Calu3 (cell line): ENCODE results near the gene TSPAN17. TPM values are rescaled to one million over a fixed set of nuclear protein-coding genes. Genes with fewer than 3 reads are reported as not detected.

Experiments
- BruUV-seq: library from RNA; stranded (reverse); fragments of 400-500 nt; replicated peaks from 2 replicates; lab custom pipeline; 2021; lab: Mats Ljungman, UMichigan
- CTCF ChIA-PET: fragments of 300-600 bp; sonication (Branson Sonifier 250); formaldehyde crosslinking; loops from one replicate; lab custom pipeline; 2022; ENCODE audit warnings: antibody characterized with exemption; lab: Charles Lee
- DNase-seq: peaks from one replicate; pipeline ENCODE4 v3.0.0; 2022
- H3K27ac Mint-ChIP-seq: one replicate; pipeline ENCODE4 v1.8.0; 2022; ENCODE audit warnings: mixed read lengths; ENCODE audit not compliant: unreplicated experiment
- H3K27me3 Mint-ChIP-seq: one replicate; pipeline ENCODE4 v1.8.0; 2022; ENCODE audit warnings: mixed read lengths; ENCODE audit not compliant: unreplicated experiment
- H3K36me3 Mint-ChIP-seq: one replicate; pipeline ENCODE4 v1.8.0; 2022; ENCODE audit warnings: mild to moderate bottlenecking, moderate library complexity, mixed read lengths; ENCODE audit not compliant: insufficient read depth, unreplicated experiment
- H3K4me1 Mint-ChIP-seq: one replicate; pipeline ENCODE4 v1.8.0; 2022; ENCODE audit warnings: mild to moderate bottlenecking, low read depth, mixed read lengths; ENCODE audit not compliant: unreplicated experiment
- H3K4me3 Mint-ChIP-seq: one replicate; pipeline ENCODE4 v1.8.0; 2022; ENCODE audit warnings: mild to moderate bottlenecking, low read depth, moderate library complexity, mixed read lengths; ENCODE audit not compliant: unreplicated experiment
- H3K9me3 Mint-ChIP-seq: one replicate; pipeline ENCODE4 v1.8.0; 2022; ENCODE audit warnings: low read depth, mixed read lengths; ENCODE audit not compliant: unreplicated experiment
- intact Hi-C: fragments of 100-400 bp; cut with micrococcal nuclease; formaldehyde crosslinking; loops from one replicate; pipeline ENCODE4 v1.10.0; 2022; ENCODE audit not compliant: unreplicated experiment
- total RNA-seq: library from RNA; stranded (reverse); gene quantifications from 2 replicates; pipeline ENCODE4 v1.2.3, GENCODE V29; 2022
- TF ChIP-seq, protein P1 (sequence below): fragments of 200-600 bp; IDR thresholded peaks from one replicate; pipeline ENCODE4 v1.8.0; 2022; ENCODE audit warnings: antibody characterized with exemption; ENCODE audit not compliant: unreplicated experiment

The TSPAN17 gene
- total RNA-seq, 1 experiment from 2014 or later, result 67.7 TPM

DNA sequence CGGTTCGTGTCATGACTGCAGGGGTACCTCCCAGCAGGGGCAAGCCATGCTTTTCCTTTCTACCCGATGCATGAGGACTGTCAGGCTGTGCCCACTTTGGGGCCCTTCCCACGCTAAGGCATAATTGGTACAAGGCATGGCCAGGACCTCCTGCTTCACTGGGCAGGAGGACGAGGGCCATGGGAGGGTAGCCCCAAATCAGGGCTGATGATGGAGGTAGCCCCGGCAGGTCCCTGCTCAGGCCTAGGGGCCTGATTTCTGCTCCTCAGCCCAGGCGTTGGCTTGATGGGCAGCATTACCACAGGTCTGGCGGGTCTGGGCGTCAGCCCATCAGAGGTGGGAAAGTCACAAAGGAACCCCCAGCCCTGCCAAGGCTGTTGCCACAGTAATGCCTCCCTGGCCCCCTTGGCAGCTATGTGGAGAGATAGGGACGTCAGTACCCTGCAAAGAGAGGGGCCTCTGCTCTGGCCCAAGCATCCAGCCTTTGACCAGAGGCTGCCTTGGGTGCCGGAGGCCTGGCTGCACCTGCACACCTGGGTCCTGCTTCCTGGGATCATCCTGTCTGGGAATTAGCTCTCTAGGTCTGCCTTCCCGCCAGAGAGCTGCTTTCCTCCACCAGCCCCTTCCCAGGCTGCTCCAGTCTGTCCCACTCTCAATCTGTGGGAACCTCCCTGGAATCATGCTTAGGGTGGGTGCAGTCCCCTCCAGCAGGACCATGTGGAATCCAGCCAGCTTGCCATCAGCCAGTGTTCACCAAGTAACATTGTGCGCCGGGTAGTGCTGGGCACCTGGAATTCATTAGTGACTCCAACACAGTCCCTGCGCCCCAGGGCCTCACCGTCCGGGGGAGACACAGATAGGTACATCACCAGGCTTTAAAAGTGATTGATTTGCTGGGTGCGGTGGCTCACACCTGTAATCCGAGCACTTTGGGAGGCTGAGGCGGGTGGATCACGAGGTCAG is 15.4 kb downstream of the TSPAN17 start:
- Mint-ChIP-seq H3K4me1 (peaks cover 19% of the 10 kb centered on the region), H3K9me3 (no peaks in the 10 kb centered on the region), H3K27ac (no peak overlapping the region), H3K27me3 (peaks cover 42% of the 10 kb centered on the region), H3K36me3 (peaks cover 22% of the 10 kb centered on the region), H3K4me3 (no peak overlapping the region)
- TF ChIP-seq, protein P1, sequence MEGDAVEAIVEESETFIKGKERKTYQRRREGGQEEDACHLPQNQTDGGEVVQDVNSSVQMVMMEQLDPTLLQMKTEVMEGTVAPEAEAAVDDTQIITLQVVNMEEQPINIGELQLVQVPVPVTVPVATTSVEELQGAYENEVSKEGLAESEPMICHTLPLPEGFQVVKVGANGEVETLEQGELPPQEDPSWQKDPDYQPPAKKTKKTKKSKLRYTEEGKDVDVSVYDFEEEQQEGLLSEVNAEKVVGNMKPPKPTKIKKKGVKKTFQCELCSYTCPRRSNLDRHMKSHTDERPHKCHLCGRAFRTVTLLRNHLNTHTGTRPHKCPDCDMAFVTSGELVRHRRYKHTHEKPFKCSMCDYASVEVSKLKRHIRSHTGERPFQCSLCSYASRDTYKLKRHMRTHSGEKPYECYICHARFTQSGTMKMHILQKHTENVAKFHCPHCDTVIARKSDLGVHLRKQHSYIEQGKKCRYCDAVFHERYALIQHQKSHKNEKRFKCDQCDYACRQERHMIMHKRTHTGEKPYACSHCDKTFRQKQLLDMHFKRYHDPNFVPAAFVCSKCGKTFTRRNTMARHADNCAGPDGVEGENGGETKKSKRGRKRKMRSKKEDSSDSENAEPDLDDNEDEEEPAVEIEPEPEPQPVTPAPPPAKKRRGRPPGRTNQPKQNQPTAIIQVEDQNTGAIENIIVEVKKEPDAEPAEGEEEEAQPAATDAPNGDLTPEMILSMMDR, result no peak
- CTCF ChIA-PET, result interaction anchor here (1.3 kb wide), 1 partner anchor 90 kb away, joined by 4 read pairs; no protein-coding TSS in a partner anchor
- DNase-seq, result no peak
- BruUV-seq, result no TSS peak
- intact Hi-C loops, result loop anchor here (5.0 kb wide), 1 partner anchor 240 kb away; no protein-coding TSS in a partner anchor

DNA sequence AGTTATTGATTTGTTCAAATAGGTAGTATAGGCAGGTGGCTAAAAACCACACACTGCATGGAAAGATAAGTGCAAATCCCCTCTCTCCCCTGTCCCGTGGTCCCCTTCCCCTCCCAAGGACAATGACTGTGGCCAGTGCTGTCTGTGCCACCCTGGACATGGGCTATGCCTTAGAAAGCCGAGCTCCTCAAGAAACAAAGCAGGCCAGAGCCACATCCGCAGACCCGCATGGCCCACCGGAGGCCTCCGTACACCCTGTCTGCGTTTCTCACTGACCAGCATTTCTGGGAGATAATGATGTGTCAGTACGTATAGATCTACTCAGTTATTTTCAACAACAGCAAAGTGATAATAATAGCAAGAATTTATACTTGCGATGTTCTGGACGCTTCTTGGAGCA is 16.3 kb downstream of the TSPAN17 start:
- Mint-ChIP-seq H3K27ac (no peak overlapping the region), H3K4me1 (peaks cover 13% of the 10 kb centered on the region), H3K9me3 (no peaks in the 10 kb centered on the region), H3K4me3 (no peak overlapping the region), H3K36me3 (peaks cover 16% of the 10 kb centered on the region), H3K27me3 (peaks cover 51% of the 10 kb centered on the region)
- no TSS peak for BruUV-seq
- intact Hi-C loops, result loop anchor here (5.0 kb wide), 1 partner anchor 239 kb away; no protein-coding TSS in a partner anchor
- no peak for DNase-seq
- CTCF ChIA-PET, result no interaction called here
- TF ChIP-seq, protein P1, result no peak

DNA sequence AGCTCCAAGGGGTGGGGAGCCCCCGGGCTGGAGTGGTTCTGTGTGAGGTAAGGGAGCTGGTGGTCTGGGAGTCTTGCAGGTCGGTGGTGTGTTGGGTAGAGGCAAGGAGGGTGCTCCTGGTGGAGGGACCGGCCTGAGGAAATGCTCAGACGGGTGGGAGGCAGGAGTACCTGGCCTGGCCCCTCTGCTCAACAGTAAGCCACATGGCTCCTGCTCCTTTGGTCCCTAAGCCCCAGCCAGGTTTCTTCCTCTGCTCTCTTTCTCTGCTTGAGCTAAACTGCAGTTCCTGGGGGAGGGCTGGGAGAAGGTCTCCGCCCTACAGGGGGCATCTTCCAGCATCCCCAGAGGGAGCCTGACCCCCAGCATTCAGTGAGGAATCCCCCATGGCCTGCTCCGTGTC is 17.2 kb downstream of the TSPAN17 start:
- no peak for DNase-seq
- intact Hi-C loops, result loop anchor here (5.0 kb wide), 1 partner anchor 238 kb away; no protein-coding TSS in a partner anchor
- Mint-ChIP-seq H3K36me3 (peaks cover 8% of the 10 kb centered on the region), H3K27ac (no peak overlapping the region), H3K4me3 (no peak overlapping the region), H3K9me3 (no peaks in the 10 kb centered on the region), H3K27me3 (peaks cover 53% of the 10 kb centered on the region), H3K4me1 (peaks cover 4% of the 10 kb centered on the region)
- TF ChIP-seq, protein P1, result no peak
- no TSS peak for BruUV-seq
- CTCF ChIA-PET, result no interaction called here

DNA sequence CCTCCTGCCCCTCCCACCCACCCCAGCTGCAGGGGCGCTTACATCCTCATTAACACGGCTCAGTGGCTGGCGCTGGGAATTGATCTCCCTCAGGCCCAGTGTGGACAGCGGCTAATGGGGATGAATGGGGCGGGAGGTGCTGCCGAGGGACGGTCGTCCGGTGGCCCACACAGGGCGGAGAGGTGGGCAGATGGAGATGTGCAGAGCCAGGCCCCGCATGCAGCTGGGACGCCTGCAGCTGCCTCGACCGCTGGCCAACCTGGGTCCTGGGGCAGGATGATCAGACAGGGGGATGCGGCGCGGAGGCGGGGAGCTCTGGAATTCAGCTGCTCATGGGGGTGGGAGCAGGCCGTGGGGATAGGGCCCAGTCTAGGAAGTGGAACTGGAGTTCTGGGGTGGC is 17.6 kb downstream of the TSPAN17 start:
- no TSS peak for BruUV-seq

More for the DNA sequence above, 17.6 kb downstream of the TSPAN17 start:
- no peaks in the 10 kb centered on the region for H3K9me3 Mint-ChIP-seq
- H3K4me3 Mint-ChIP-seq, result no peak overlapping the region
- CTCF ChIA-PET, result interaction anchor here (1.2 kb wide), 1 partner anchor 238 kb away, joined by 4 read pairs; no protein-coding TSS in a partner anchor
- peaks cover 53% of the 10 kb centered on the region for H3K27me3 Mint-ChIP-seq
- H3K27ac Mint-ChIP-seq, result no peak overlapping the region
- no peak for DNase-seq
- no peaks in the 10 kb centered on the region for H3K4me1 Mint-ChIP-seq
- peaks cover 8% of the 10 kb centered on the region for H3K36me3 Mint-ChIP-seq
- TF ChIP-seq, protein P1, result no peak
- intact Hi-C loops, result loop anchor here (5.0 kb wide), 1 partner anchor 237 kb away; no protein-coding TSS in a partner anchor
